ENCODE data around the gene DGKK.

DNA sequence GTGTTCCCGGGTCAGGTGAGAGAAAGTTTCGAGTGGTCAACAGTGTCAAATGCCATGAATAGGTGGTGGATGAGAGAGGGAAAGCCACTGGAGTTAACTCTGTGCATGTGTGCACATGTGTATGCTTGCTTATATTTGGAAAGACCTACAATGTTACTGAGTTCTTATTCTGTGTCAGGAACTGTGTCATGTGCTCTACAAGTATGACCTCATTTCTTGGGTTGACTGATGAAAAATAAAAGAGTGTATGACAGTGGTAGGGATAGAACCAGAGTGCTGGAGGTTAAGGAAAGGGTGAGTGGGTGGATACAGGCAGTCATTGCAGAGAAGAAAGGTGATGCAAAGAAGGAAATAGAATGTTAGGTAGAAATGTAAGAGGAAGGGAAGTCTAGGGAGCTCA is 22.1 kb upstream of the DGKK start:
- TF ChIP-seq EZH2phosphoT487 (IDR thresholded peaks at IDR 0.05; ENCODE audit: borderline replicate concordance, low read depth, low read length) = no peak
- TF ChIP-seq, protein P1, sequence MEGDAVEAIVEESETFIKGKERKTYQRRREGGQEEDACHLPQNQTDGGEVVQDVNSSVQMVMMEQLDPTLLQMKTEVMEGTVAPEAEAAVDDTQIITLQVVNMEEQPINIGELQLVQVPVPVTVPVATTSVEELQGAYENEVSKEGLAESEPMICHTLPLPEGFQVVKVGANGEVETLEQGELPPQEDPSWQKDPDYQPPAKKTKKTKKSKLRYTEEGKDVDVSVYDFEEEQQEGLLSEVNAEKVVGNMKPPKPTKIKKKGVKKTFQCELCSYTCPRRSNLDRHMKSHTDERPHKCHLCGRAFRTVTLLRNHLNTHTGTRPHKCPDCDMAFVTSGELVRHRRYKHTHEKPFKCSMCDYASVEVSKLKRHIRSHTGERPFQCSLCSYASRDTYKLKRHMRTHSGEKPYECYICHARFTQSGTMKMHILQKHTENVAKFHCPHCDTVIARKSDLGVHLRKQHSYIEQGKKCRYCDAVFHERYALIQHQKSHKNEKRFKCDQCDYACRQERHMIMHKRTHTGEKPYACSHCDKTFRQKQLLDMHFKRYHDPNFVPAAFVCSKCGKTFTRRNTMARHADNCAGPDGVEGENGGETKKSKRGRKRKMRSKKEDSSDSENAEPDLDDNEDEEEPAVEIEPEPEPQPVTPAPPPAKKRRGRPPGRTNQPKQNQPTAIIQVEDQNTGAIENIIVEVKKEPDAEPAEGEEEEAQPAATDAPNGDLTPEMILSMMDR (conservative IDR thresholded peaks at IDR 0.05; ENCODE audit: low read length) = no peak
